Measurements from ENCODE around the gene PDE6C. TPM values are rescaled to one million over a fixed set of nuclear protein-coding genes. Genes with fewer than 3 reads are reported as not detected.

PDE6C gene
- not detected in 2 replicates for total RNA-seq

DNA sequence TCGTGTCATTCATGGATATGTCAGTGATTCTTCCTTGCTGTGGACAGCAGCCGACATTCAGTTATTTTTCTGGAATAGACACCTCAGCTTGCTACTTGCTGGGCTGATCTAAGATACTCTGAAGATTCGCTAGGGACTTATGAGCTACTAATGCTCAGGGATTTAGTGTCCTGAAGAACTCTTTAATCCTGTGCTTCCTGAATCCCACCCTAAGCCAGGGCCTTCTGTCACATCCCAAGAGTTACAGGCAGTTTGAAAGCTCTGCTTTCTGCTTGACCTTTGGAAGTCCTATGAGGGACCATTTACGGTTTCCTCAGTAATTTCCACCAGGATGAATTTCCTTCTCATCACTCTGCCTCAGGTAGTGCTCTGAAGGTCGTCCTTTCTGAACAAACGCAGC lies at the start of gene PDE6C:
Gene PDE6C (plus strand): TSS at position 227 of the 400 bp plus-strand sequence. CDS start 189 bp downstream, outside the sequence.

DNA sequence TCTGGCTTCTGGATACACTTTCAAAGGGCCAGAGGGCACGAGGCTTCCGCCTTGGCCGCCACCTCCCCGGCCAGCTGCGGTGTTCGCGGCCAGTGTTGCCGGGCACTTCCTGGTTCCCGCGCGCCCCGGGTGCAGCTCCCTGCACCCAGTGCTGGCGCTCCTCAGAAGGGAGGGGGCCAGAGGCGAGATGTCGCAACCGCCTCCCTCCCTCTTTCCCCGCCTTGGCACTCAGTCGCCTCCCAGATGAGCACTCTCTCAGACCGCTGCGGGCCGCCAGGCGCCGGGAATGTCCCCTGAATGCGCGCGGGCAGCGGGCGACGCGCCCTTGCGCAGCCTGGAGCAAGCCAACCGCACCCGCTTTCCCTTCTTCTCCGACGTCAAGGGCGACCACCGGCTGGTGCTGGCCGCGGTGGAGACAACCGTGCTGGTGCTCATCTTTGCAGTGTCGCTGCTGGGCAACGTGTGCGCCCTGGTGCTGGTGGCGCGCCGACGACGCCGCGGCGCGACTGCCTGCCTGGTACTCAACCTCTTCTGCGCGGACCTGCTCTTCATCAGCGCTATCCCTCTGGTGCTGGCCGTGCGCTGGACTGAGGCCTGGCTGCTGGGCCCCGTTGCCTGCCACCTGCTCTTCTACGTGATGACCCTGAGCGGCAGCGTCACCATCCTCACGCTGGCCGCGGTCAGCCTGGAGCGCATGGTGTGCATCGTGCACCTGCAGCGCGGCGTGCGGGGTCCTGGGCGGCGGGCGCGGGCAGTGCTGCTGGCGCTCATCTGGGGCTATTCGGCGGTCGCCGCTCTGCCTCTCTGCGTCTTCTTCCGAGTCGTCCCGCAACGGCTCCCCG lies 45.7 kb upstream of the PDE6C start, which contains the start of gene FFAR4:
Gene FFAR4 (plus strand): TSS at position 231 of the 842 bp plus-strand sequence. CDS start 56 bp downstream, at position 287.

DNA sequence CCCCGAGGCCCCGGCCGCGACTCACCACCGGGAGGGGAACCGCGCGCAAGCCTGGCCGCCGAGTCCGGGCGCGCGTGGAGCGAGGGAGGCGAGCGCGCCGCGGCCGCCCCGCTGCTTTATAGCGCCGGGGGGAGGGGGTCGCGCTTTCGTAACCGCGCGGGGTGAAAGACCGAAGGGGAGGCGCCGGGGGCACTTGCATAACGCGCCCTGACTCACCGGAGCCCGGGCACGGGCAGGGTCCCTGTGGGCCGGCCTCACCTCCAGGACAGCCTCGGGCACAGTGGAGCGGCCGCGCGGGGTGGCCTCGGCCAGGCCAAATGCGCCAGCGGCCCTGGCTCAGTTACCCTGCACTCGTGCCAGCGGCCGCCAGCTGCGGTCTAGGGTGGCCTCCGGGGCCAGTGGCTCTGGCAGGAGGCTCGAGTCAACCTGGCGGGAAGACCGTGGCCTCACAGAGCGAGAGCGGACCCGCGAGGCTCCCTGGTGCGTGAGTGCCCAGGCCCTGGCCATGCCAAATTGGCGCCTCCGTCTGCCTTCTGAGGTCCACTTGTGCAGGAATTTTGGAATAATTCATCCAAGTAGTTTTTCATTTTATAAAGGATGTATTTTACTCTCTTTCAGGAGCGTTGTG lies 11.1 kb upstream of the PDE6C start, which contains the start of gene RBP4:
Gene RBP4 (minus strand): TSS at position 90 of the 628 bp plus-strand sequence. CDS start 207 bp downstream, outside the sequence.

DNA sequence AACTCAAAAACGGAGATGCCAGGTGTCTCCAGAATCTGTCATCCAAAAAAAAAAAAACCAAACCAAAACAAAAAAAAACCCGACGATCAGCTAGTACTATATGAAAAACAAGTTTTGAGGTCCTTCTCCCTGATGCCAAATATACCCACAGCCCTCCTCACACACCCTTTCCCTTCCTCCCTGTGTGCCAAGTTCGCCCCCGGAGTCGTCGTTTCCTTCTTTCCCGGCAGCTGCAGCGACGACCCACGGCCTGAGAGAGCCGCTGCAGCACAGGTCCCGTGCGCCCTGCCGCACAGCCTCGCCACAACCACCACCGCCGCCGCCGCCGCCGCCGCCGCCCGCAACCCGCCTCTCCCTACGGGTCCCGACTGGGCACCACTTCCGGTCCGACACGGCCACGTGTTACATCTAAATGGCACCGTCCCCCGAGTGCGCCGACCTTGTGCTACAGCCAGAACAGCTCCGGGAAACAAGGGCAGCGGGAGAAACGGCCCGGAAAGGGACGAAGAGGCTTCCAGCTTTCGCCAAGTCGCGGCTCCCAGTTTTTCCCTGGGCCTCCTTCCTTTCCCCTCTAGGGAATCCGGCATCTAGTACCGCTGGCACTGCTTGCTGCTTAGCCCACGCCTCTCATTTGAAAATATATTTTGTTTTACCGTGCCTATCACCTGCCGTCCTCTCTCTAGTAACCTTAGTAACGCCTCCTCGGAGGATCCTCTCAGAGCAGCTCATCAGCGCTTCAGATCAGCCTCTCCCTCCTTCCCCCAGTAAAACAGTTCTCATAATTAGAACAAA lies 90.1 kb downstream of the PDE6C start, which contains the start of gene FRA10AC1:
Gene FRA10AC1 (minus strand): TSS at position 383 of the 792 bp plus-strand sequence. CDS start 2,486 bp downstream, outside the sequence.

Other genes with a start within 250 kb of the PDE6C start
- gene MYOF, start 130.2 kb upstream of the PDE6C start, total RNA-seq = 250 and 346 TPM in 2 replicates
- 26.0 and 117 TPM in 2 replicates for gene CEP55, start 115.9 kb upstream of the PDE6C start, total RNA-seq
- not detected in 2 replicates for gene FFAR4, start 45.9 kb upstream of the PDE6C start, total RNA-seq
- not detected in 2 replicates for gene RBP4, start 11.3 kb upstream of the PDE6C start, total RNA-seq
- 9.5 and 12.5 TPM in 2 replicates for gene FRA10AC1, start 90.1 kb downstream of the PDE6C start, total RNA-seq
- gene LGI1, start 145.4 kb downstream of the PDE6C start, total RNA-seq = not detected in 2 replicates

Data from uterine smooth muscle cell (primary cell).